Right renal pelvis (tissue), 4 donors: ENCODE measurements around the gene NFE2. TPM values are rescaled to one million over a fixed set of nuclear protein-coding genes. Genes with fewer than 3 reads are reported as not detected.

Experiments used
- DNase-seq, 4 donors: peaks; one replicate each; pipeline ENCODE4 v3.0.0-alpha.2; 2013; ENCODE audit warnings: low read depth in 4 of 4, low spot score in 3 of 4, missing footprints in 1 of 4
- polyA plus RNA-seq, 4 donors: library from polyadenylated mRNA; unstranded; fragments of 120-200 nt; gene quantifications; one replicate each; pipeline ENCODE4 v1.2.1, GENCODE V29; 2013; ENCODE audit not compliant: insufficient read length in 4 of 4

Gene NFE2
- polyA plus RNA-seq, 4 donors, result 2.0 to 4.8 (median 2.4) TPM

GRCh38 chr12:54258201-54258681 is 42.6 kb downstream of the NFE2 start:
- no peak for DNase-seq

DNA sequence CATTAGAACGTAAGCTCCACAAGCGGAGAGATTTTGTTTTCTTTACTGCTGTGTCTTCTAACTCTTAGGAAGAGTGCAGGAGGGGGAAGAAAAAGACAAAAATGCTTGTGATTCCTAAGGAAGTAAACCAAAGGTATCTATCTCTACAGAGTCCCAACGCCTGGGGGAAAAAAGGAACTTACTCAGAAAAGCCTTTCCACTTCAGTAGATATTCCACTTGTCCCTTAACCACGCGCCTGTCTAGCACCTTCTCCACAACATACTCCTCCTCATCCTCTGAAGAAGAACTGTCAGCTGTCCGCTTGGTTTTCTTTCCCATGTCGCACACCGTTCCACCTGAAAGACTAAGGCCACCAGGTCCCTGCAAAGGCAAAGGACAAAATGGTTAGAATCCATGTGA is 43.5 kb downstream of the NFE2 start:
- DNase-seq, result no peak

GRCh38 chr12:54253240-54253639 is 47.6 kb downstream of the NFE2 start:
- DNase-seq, result no peak

DNA sequence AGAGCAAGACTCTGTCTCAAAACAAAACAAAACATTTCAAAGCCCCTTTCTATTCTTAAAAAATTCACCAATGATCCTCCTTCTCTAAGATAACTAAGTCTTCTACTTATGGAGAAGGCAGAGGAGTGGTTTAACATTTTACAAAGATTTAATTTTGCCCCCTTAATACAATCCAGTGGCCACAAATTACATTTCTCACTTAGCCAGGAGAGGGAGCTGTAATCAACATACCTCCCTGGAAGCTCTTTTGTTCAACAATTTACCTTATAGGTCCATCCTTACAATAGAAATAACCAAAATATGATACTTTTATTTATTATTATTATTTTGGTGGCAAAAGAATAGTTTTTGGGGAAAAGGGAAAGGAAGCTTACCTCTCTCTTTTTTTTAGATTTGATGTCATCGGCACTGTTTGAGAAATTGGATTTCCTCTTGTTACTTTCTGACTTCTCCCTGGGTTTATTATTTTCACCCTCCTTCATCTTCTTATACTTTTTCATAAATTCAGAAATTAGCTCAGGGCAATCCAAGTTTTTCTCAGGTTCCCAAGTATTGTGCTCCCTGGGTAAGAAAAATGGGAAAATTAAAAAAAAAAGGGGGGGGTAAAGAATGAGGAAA is 49.0 kb downstream of the NFE2 start:
- DNase-seq, result no peak

- DNase-seq, result no peak
These were observed 51.3 kb downstream of the NFE2 start for GRCh38 chr12:54249489-54249888.

GRCh38 chr12:54246011-54246641 is 54.7 kb downstream of the NFE2 start:
- DNase-seq, result no peak

Other genes starting within 250 kb of the NFE2 start
- gene HOXC4, start 247.2 kb downstream of the NFE2 start, polyA plus RNA-seq, result 10 to 100 TPM; 42.7 to 53.0 (median 51.1) TPM
- gene SMUG1, start 112.0 kb downstream of the NFE2 start, polyA plus RNA-seq, result 10 to 100 TPM; 30.7 to 36.1 (median 33.8) TPM
- gene CBX5, start 20.9 kb downstream of the NFE2 start, polyA plus RNA-seq, result 100 to 1,000 TPM; 103 to 136 (median 126) TPM
- gene HNRNPA1, start 20.3 kb downstream of the NFE2 start, polyA plus RNA-seq, result 1,000 to 10,000 TPM; 3,341 to 3,757 (median 3,663) TPM
- gene COPZ1, start 24.1 kb upstream of the NFE2 start, polyA plus RNA-seq, result 100 to 1,000 TPM; 214 to 236 (median 220) TPM
- under 1 TPM in 3 of 4 donors, not detected in 1; 0.10 to 0.22 (median 0.17) TPM for gene GPR84, start 63.5 kb upstream of the NFE2 start, polyA plus RNA-seq
- gene ZNF385A, start 83.7 kb upstream of the NFE2 start, polyA plus RNA-seq, result 10 to 100 TPM; 11.7 to 15.7 (median 12.9) TPM
- 10 to 100 TPM; 39.2 to 50.6 (median 44.7) TPM for gene ITGA5, start 118.3 kb upstream of the NFE2 start, polyA plus RNA-seq
- gene GTSF1, start 172.6 kb upstream of the NFE2 start, polyA plus RNA-seq, result under 1 TPM in 1 of 4 donors, not detected in 3; 0.04 TPM
- 1 to 10 TPM; 3.4 to 4.0 (median 3.6) TPM for gene NCKAP1L, start 196.7 kb upstream of the NFE2 start, polyA plus RNA-seq
- 1 to 10 TPM; 8.0 to 9.5 (median 8.8) TPM for gene PDE1B, start 248.6 kb upstream of the NFE2 start, polyA plus RNA-seq